ENCODE measurements around the gene UNK.

DNA sequence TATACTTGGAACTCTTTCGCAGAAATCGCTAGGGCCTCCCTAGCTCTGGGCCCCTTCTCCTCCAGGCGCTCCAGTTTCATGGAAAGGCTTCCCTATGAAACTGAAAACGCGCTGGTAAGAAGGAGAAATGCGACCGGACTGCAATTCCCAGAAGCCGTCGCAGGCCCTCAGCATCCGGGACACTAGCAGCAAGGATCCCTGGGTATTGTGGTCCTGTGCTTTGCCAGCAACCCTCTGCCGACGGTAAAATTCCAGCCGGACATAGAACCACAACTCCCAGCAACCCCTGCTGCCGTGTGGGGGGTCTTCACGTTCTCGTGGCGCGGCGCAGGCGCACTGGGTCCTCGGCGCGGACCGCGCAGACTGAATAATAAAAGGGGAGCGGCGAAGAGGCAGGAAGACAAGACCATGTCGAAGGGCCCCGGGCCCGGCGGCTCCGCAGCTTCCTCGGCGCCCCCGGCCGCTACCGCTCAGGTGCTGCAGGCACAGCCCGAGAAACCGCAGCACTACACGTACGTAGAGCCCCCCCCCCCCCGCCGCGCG lies at the start of gene UNK:
- TF ChIP-seq, protein P1, sequence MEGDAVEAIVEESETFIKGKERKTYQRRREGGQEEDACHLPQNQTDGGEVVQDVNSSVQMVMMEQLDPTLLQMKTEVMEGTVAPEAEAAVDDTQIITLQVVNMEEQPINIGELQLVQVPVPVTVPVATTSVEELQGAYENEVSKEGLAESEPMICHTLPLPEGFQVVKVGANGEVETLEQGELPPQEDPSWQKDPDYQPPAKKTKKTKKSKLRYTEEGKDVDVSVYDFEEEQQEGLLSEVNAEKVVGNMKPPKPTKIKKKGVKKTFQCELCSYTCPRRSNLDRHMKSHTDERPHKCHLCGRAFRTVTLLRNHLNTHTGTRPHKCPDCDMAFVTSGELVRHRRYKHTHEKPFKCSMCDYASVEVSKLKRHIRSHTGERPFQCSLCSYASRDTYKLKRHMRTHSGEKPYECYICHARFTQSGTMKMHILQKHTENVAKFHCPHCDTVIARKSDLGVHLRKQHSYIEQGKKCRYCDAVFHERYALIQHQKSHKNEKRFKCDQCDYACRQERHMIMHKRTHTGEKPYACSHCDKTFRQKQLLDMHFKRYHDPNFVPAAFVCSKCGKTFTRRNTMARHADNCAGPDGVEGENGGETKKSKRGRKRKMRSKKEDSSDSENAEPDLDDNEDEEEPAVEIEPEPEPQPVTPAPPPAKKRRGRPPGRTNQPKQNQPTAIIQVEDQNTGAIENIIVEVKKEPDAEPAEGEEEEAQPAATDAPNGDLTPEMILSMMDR (IDR thresholded peaks at IDR 0.05; ENCODE audit: extremely low read depth in 1 of 2, insufficient read depth in 1 of 2, low read depth in 1 of 2, low read length in 2 of 2): no peak
- no peak for TF ChIP-seq EZH2 (IDR thresholded peaks at IDR 0.05; ENCODE audit: borderline replicate concordance, low read depth, low read length, severe bottlenecking)
- TF ChIP-seq POLR2AphosphoS5 (IDR thresholded peaks at IDR 0.05; ENCODE audit: insufficient read depth, low read depth, low read length): no peak
